ENCODE results near the gene CGB5.
"Not testable (repeated sequence)": the region's sequence is repeated elsewhere in the genome, so short reads cannot be mapped to it uniquely, and the experiment has no call there.

The CGB5 gene

GRCh38 chr19:49056902-49057596 is 13.4 kb downstream of the CGB5 start:
- DNase-seq (ENCODE audit: low read depth, low spot score), result not testable (repeated sequence)

- DNase-seq (ENCODE audit: low read depth, low spot score), result no peak
Observed at GRCh38 chr19:49057636-49058234, 14.1 kb downstream of the CGB5 start, which contains the start of gene CGB7. CGB7 (minus strand) TSS chr19:49057749; CDS start chr19:49055375, 2,374 bp downstream.

GRCh38 chr19:49058562-49058961 is 14.9 kb downstream of the CGB5 start:
- no peak for DNase-seq (ENCODE audit: low read depth, low spot score)

- no peak for DNase-seq (ENCODE audit: low read depth, low spot score)
Observed at GRCh38 chr19:49059053-49059452, 15.4 kb downstream of the CGB5 start.

GRCh38 chr19:49061000-49061399 is 17.4 kb downstream of the CGB5 start:
- DNase-seq (ENCODE audit: low read depth, low spot score), result no peak

GRCh38 chr19:49061445-49061844 is 17.8 kb downstream of the CGB5 start:
- no peak for DNase-seq (ENCODE audit: low read depth, low spot score)

- no peak for DNase-seq (ENCODE audit: low read depth, low spot score)
Observed at GRCh38 chr19:49064029-49064629, 20.5 kb downstream of the CGB5 start.

- DNase-seq (ENCODE audit: low read depth, low spot score), result no peak
Observed at GRCh38 chr19:49064768-49065611, 21.3 kb downstream of the CGB5 start, which contains the start of gene NTF4. NTF4 (minus strand) TSS chr19:49064818; CDS start chr19:49061997, 2,821 bp downstream.

GRCh38 chr19:49065905-49066512 is 22.4 kb downstream of the CGB5 start:
- no peak for DNase-seq (ENCODE audit: low read depth, low spot score)

- no peak for DNase-seq (ENCODE audit: low read depth, low spot score)
Observed at GRCh38 chr19:49067554-49067953, 23.9 kb downstream of the CGB5 start.

- no peak for DNase-seq (ENCODE audit: low read depth, low spot score)
Observed at GRCh38 chr19:49069026-49069425, 25.4 kb downstream of the CGB5 start.

- no peak for DNase-seq (ENCODE audit: low read depth, low spot score)
Observed at GRCh38 chr19:49070416-49070815, 26.8 kb downstream of the CGB5 start.

GRCh38 chr19:49071860-49072547 is 28.4 kb downstream of the CGB5 start:
- DNase-seq (ENCODE audit: low read depth, low spot score), result no peak

GRCh38 chr19:49073514-49074378 is 30.1 kb downstream of the CGB5 start:
- no peak for DNase-seq (ENCODE audit: low read depth, low spot score)

GRCh38 chr19:49074869-49075268 is 31.2 kb downstream of the CGB5 start:
- not testable (repeated sequence) for DNase-seq (ENCODE audit: low read depth, low spot score)

GRCh38 chr19:49080392-49080791 is 36.7 kb downstream of the CGB5 start:
- DNase-seq (ENCODE audit: low read depth, low spot score), result no peak

GRCh38 chr19:49081273-49081672 is 37.6 kb downstream of the CGB5 start:
- DNase-seq (ENCODE audit: low read depth, low spot score), result no peak

GRCh38 chr19:49084206-49085019 is 40.8 kb downstream of the CGB5 start:
- no peak for DNase-seq (ENCODE audit: low read depth, low spot score)
